Skin epidermis (tissue), 12 donors: ENCODE measurements around the gene C16orf92.

Experiments
- H3K27ac ChIP-seq, 21 experiments: fragments of 200-600 bp; sonication (generic) in 11 of 21; one replicate each; pipeline ENCODE4 v1.5.0; 2020; ENCODE audit warnings: mild to moderate bottlenecking in 3 of 21, inconsistent platforms in 2 of 21, moderate library complexity in 2 of 21
- H3K4me3 ChIP-seq, 7 experiments: fragments of 200-600 bp; sonication (generic) in 2 of 7; one replicate each; pipeline ENCODE4 v1.5.0; 2020; ENCODE audit warnings: inconsistent platforms in 2 of 7, mild to moderate bottlenecking in 2 of 7, moderate library complexity in 1 of 7

Gene C16orf92

GRCh38 chr16:30051518-30051917 is 28.5 kb downstream of the C16orf92 start:
- no peak overlapping the region for H3K27ac ChIP-seq
- no peak overlapping the region for H3K4me3 ChIP-seq

DNA sequence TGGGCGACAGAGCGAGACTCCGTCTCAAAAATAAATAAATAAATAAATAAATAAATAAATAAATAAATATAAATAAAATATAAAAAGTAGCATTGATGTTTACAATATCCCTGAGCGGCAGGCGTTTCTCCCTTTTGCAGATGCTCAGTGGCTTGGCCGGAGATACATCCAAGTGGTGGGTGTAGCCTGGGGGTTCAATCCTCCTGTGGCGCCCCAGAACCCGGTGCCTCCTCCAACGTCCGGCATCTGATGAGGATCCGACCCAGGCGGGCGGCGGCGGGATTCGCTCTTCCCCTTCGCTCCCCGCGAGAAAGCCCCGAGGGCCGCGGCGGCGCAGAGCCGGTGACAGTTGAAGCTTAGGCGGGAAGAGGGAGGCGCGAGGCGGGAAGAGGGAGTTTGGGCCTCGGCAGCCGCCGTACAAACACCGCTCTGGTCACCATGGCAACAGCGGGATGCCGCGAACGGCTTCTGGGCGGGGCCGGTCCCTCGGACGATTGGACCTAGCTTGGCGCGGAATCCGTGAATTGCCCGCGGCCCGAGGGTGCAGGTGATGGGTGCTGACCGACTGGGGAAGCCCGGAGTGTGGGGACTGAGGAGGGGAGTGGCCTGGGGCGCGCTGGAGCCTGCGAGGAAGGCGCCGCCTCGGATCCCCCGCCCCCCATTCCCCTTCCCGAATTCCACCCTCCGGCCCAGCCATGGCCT is 29.8 kb downstream of the C16orf92 start:
- Histone ChIP-seq H3K27ac (peak overlapping the region in 17 of 21 experiments; percentile 12 to 80 (median 63)), H3K4me3 (peak overlapping the region; percentile 41 to 81 (median 66))

DNA sequence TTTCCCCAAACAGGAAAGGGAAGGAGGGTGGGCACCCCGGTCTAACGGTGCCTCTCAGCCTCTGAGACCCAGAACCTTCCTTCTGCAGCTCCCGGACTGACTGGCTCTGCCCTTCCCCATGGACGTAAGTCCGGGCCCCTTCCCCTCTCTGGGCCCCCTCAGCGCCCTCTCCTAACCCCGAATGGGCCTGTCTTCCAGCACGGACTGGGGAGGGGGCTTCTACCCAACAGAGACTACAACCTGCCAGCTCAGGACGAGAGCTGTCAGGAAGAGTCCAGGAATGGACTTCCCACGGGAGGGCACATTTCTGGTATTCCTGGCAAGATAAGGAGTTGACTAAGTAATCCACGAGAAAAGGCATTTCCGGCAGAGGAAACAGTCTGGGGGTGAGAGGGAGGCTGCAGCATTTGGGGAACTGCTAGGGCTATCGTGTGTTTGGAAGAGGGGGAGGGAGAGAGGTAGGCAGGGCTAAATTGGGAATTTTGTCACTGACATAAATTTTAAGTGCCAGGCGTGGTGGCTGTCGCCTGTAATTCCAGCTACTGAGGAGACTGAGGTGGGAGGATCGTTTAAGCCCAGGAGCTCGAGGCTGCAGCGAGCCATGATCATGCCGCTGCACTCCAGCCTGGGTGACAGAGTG is 30.5 kb downstream of the C16orf92 start:
- Histone ChIP-seq H3K27ac (peak overlapping the region in 15 of 21 experiments; percentile 2 to 80 (median 63)), H3K4me3 (peak overlapping the region; percentile 41 to 81 (median 66))

DNA sequence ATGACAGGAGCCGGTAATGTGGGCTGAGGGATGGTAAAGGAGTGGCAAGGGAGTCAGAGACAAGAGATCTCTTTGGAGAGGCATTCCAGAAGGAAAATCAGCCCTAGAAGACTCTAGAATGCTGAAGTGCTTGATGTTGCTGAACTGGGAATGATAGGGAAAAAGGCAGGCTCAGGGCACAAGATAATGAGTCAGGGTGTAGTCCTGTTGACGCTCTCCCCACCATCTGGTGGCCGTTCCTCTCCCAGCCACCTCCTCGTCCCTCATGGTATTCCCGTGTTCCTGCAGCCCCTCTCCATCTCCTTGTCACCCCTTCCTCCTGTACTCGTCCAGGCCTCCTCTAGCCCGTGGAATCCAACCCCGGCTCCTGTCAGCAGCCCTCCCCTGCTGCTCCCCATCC is 31.5 kb downstream of the C16orf92 start:
- Histone ChIP-seq H3K27ac (no peak overlapping the region), H3K4me3 (no peak overlapping the region)

GRCh38 chr16:30054959-30055553 is 32.1 kb downstream of the C16orf92 start:
- H3K27ac ChIP-seq, result peak overlapping the region in 1 of 21 experiments; percentile 9
- no peak overlapping the region for H3K4me3 ChIP-seq

DNA sequence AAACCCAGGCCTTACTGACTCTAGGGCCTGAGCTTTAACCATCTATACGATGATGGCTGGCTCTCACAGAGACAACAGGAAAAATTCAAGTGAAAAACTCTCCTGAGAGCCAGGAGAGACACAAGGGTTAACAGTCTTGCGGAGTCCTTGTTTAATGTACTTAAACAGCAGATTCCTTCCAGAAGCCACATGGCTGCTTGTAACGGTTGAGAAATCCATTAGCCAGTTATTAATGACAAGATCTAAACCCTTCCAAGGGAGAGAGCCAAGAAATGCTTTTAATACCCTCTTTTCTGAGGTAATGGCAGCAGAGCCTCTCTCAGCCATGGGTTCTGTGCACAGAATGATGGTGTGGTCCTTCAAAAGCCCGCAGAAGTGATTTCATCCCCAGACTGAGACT is 37.3 kb downstream of the C16orf92 start:
- Histone ChIP-seq H3K4me3 (no peak overlapping the region), H3K27ac (no peak overlapping the region)

GRCh38 chr16:30060836-30061554 is 38.0 kb downstream of the C16orf92 start:
- Histone ChIP-seq H3K4me3 (no peak overlapping the region), H3K27ac (no peak overlapping the region)

- peak overlapping the region; percentile 86 to 99 (median 93) for H3K4me3 ChIP-seq
- H3K27ac ChIP-seq, result peak overlapping the region in 20 of 21 experiments; percentile 88 to 100 (median 98)
These were observed 40.4 kb downstream of the C16orf92 start for GRCh38 chr16:30063278-30063892.

DNA sequence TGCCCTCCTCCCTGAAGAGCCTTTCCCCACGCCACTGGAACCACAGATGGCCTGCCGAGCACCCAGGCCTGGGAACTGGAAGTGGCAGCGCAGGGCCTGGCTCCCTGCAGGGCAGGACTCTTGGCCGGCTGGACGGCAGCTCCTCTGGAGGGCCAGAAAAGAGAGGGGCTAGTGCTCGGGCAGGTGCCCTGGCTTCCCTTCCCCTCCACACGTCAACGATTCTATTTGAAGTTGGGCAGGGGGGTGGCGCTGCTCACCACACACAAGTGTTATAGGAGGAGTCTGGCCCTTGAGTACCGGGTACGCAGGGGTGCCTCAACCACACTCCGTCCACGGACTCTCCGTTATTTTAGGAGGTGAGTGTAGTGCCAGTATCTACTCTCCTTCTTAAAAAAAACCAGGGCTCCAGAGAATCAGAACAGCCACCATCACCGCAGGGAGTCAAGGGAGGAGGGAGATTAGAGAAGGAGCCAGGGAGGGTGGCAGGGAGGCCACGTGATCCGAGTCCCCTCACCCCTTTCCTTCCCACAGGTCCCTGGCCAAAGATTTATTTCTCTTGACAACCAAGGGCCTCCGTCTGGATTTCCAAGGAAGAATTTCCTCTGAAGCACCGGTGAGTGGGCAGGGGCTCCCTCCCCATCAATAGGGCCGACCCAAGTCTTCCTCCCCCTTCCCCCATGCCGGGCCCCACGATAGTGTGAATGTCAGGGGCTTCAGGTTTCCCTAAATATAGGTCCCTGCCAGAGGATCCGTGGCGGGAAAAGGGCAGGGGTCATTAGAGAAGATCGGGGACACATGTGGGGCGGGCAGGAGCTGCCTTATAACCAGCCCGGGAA is 41.1 kb downstream of the C16orf92 start:
- Histone ChIP-seq H3K27ac (peak overlapping the region; percentile 88 to 100 (median 97)), H3K4me3 (peak overlapping the region; percentile 86 to 99 (median 93))

DNA sequence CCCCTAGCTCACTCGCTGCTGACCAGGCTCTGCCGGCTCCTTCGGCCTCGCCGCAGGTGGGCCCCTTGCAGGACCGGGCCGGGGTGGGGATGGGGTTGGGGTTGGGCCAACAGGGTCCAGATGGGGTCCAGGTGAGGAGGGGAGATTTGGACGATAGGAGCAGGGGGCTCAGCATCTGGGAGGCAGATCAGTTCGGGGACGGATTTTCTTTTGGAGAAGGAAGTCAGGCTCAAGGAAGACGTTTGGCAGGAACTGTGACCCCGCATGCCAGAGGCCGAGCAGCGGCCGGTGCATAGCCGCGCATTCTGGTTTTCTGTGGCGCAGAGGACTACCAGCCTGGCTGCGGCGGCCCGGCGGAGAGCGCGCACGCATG is 41.7 kb downstream of the C16orf92 start:
- Histone ChIP-seq H3K4me3 (peak overlapping the region; percentile 86 to 99 (median 93)), H3K27ac (peak overlapping the region; percentile 88 to 100 (median 97))

DNA sequence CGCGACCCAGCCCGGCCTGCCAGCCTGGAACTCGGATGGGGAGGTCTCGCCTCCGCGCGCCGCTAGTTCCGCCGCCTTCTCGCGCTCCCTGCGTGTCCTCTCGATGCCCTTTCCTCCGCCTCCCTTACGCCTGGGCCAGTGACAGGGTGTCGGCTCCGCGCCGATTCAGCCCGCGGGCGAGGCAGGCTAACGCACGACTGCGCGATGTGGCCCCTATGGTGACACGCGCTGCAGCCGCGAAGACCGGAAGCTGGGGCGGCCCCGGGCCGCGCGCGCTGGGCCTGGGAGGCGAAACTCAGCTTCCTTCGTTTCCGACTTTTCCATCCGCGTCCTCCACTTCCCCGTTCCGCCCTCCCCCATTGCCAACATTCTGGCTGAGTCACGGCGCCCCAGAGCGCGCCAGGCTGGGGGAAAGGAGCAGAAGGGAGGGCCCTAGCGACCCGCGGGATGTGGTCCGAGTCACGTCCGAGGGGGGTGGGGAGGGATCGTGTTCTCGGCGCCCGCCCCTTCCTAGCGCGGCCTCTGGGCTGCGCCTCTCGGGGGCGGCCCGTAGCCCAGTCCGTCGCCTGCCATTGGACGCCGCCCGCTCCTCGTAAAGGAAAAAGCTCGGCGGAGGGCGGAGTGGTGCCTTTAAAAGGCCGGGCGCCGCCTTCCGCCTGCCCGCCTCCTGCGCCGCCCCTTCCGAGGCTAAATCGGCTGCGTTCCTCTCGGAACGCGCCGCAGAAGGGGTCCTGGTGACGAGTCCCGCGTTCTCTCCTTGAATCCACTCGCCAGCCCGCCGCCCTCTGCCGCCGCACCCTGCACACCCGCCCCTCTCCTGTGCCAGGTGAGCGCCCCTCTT is 42.3 kb downstream of the C16orf92 start, which contains the start of gene ALDOA:
ALDOA (plus strand) TSS at position 659 of the 841 bp plus-strand sequence. CDS start 1,138 bp downstream, outside the sequence.
- Histone ChIP-seq H3K27ac (peak within 1 kb of the TSS; percentile 88 to 100 (median 97)), H3K4me3 (peak within 1 kb of the TSS; percentile 86 to 99 (median 93))

DNA sequence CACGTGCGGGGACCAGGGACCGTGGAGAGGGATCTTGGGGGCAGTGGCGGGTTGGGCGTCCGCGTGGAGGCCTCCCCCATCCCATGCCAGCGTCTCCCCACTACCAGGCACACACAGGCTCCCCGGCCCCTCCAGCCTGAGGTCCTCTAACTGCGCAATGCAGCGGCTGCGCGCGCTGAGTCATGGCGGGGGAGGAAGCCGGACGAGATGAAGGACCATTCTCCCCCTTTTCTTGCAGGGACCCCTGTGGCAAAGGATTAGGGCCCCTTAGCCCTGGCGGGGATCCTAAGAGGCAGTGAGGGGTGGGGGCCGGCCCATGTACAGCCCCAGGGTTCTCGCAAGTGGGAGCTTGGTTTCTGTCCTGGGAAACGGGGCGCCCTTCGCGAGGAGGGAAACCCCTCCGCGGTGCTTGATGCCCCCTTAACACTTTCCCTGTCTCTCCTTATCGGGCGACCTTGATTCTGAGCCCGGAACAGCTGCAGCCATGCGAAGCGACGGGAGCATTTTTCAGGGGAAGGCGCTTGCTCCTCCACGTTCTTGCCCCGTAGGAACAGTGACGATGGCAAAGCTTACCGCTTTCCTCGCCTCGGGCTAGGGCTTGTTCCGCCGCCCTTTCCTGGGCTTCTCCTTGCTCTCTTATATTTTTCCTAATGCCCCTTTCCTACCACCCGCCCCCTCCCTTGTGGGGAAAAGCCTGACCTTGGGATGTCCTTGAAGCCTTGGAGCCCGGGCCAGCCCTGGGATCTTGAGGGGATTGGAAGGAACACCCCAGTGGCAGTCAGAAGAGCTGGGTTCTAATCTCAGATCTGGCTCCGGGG is 43.2 kb downstream of the C16orf92 start:
- peak overlapping the region; percentile 88 to 100 (median 97) for H3K27ac ChIP-seq
- H3K4me3 ChIP-seq, result peak overlapping the region; percentile 86 to 99 (median 93)

GRCh38 chr16:30066761-30067583 is 44.0 kb downstream of the C16orf92 start:
- peak overlapping the region; percentile 86 to 99 (median 93) for H3K4me3 ChIP-seq
- peak overlapping the region; percentile 88 to 100 (median 97) for H3K27ac ChIP-seq

DNA sequence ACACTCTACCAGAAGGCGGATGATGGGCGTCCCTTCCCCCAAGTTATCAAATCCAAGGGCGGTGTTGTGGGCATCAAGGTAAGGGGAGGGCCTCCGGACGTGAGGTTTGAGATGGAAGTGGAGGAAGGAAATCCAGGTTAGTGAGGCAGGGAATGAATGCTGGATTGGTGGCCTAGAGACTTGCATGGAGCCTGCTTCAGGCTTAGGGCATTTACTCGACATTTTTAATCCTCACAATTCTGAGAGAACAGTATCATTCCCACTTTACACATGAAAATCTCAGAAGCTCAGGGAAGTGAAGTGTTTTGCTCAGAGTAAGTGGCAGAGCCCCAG is 44.6 kb downstream of the C16orf92 start:
- Histone ChIP-seq H3K27ac (peak overlapping the region in 10 of 21 experiments; percentile 90 to 99 (median 98)), H3K4me3 (peak overlapping the region in 6 of 7 experiments; percentile 86 to 99 (median 94))

DNA sequence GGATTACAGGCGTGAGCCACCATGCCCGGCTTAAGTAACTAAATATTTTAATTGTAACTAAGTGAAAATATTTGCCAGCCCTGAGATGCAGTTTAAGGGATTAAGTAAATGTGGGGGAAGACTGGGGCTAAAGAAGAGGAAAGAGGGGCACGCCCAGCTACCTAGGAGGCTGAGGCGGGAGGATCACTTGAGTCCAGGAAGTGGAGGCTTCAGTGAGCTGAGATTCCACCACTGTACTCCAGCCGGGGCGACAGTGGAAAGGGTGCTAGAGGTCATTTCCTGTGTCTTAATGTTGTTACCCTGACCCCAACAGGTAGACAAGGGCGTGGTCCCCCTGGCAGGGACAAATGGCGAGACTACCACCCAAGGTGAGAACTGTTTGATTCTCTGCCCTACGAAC is 45.3 kb downstream of the C16orf92 start:
- peak overlapping the region in 3 of 21 experiments; percentile 13 to 51 (median 32) for H3K27ac ChIP-seq
- no peak overlapping the region for H3K4me3 ChIP-seq
